Suprapubic skin (tissue), 4 donors: ENCODE measurements around the gene ELF1. TPM values are rescaled to one million over a fixed set of nuclear protein-coding genes. Genes with fewer than 3 reads are reported as not detected.
"Not testable (repeated sequence)": the region's sequence is repeated elsewhere in the genome, so short reads cannot be mapped to it uniquely, and the experiment has no call there.

ENCODE experiments used
- DNase-seq, 2 donors: peaks; one replicate each; pipeline ENCODE4 v3.0.0-alpha.2; 2019; ENCODE audit warnings: low spot score in 2 of 2
- H3K27ac ChIP-seq: fragments of 200-600 bp; sonication (generic); one replicate; pipeline ENCODE4 v1.5.1; 2019
- H3K27me3 ChIP-seq: fragments of 200-600 bp; sonication (generic); one replicate; pipeline ENCODE4 v1.5.1; 2019
- H3K36me3 ChIP-seq: fragments of 200-600 bp; sonication (generic); one replicate; pipeline ENCODE4 v1.5.1; 2019
- H3K4me1 ChIP-seq: fragments of 200-600 bp; sonication (generic); one replicate; pipeline ENCODE4 v1.5.1; 2019
- H3K4me3 ChIP-seq: fragments of 200-600 bp; sonication (generic); one replicate; pipeline ENCODE4 v1.5.1; 2019; ENCODE audit warnings: mild to moderate bottlenecking
- H3K9me3 ChIP-seq: fragments of 200-600 bp; sonication (generic); one replicate; pipeline ENCODE4 v1.5.1; 2019
- EP300 ChIP-seq: sonication (generic); formaldehyde crosslinking; IDR thresholded peaks from one replicate; pipeline ENCODE4 v1.6.1; 2017; ENCODE audit warnings: antibody characterized with exemption
- POLR2A ChIP-seq, 2 donors: fragments of 450-650 bp; IDR thresholded peaks; one replicate each; pipeline ENCODE4 v1.6.1; 2017; ENCODE audit warnings: antibody characterized with exemption in 2 of 2, mild to moderate bottlenecking in 2 of 2, moderate library complexity in 2 of 2
- POLR2AphosphoS5 ChIP-seq, 3 donors: sonication (generic); formaldehyde crosslinking; IDR thresholded peaks; one replicate each; pipeline ENCODE4 v1.6.1; 2017; ENCODE audit warnings: antibody characterized with exemption in 3 of 3
- WGBS: methylation state at CpG from one replicate; pipeline ENCODE4 v1.1.5; 2018; 5-methylcytosine and 5-hydroxymethylcytosine counted together
- total RNA-seq, 4 donors: library from RNA; depleted of rRNA; stranded (reverse); fragments of >200 nt; gene quantifications; one replicate each; pipeline ENCODE4 v1.1.0, GENCODE V29; 2016
- TF ChIP-seq, protein P1 (sequence below), 2 donors: fragments of 200-600 bp in 1 of 2; fragments of 450-650 bp in 1 of 2; sonication (generic) in 1 of 2; IDR thresholded peaks; one replicate each; pipeline ENCODE4 v1.5.1; 2016 to 2019; ENCODE audit warnings: antibody characterized with exemption in 2 of 2, mild to moderate bottlenecking in 1 of 2, moderate library complexity in 1 of 2

ELF1 gene
- total RNA-seq, 4 donors from 2014 or later, result 81.7 to 123 (median 111) TPM

DNA sequence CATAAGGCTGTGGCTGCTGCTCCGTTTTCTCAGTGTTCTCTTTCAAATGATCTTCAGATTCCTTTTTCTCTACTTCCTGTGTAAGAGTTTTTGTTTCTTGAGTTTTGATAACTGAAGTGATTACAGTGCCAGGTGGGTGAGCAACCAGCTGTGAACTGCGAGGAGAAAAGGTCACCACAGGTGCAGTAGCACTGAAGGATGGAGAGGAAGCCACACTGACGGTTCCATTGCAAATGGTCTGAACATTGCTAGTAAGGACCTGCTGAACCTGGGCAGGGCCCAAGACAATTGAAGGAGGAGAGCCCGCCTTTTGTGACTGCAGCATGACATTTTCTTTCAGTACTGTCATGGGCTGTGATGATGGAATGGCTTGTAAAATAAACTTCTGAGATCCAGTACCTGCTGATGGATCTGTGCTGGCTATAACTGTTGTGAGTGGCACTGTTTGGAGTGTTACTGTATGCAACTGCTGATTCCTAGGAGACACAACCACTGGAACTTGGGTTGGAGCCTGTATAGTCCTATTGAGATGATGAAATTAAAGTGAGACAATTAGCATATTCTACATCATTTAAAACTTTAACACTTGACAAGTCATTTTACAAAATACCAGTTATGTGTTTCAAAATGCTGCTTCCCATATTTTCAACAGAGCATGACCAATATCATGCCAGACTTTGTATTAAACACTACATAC lies 85.5 kb downstream of the ELF1 start:
- H3K9me3 ChIP-seq, result no peaks in the 10 kb centered on the region
- H3K36me3 ChIP-seq, result peaks cover 52% of the 10 kb centered on the region
- no peak for DNase-seq
- H3K27ac ChIP-seq, result no peak overlapping the region
- no peak overlapping the region for H3K4me3 ChIP-seq
- TF ChIP-seq POLR2AphosphoS5 (IDR thresholded peaks at IDR 0.05) (no peak), POLR2A (IDR thresholded peaks at IDR 0.05) (no peak), EP300 (no peak)
- TF ChIP-seq, protein P1, sequence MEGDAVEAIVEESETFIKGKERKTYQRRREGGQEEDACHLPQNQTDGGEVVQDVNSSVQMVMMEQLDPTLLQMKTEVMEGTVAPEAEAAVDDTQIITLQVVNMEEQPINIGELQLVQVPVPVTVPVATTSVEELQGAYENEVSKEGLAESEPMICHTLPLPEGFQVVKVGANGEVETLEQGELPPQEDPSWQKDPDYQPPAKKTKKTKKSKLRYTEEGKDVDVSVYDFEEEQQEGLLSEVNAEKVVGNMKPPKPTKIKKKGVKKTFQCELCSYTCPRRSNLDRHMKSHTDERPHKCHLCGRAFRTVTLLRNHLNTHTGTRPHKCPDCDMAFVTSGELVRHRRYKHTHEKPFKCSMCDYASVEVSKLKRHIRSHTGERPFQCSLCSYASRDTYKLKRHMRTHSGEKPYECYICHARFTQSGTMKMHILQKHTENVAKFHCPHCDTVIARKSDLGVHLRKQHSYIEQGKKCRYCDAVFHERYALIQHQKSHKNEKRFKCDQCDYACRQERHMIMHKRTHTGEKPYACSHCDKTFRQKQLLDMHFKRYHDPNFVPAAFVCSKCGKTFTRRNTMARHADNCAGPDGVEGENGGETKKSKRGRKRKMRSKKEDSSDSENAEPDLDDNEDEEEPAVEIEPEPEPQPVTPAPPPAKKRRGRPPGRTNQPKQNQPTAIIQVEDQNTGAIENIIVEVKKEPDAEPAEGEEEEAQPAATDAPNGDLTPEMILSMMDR (IDR thresholded peaks at IDR 0.05), result no peak
- WGBS, result 83% methylated on average over 4 of the region's 4 CpGs
- no peaks in the 10 kb centered on the region for H3K27me3 ChIP-seq
- no peaks in the 10 kb centered on the region for H3K4me1 ChIP-seq

GRCh38 chr13:40932252-40932651 lies 86.9 kb downstream of the ELF1 start:
- 94% methylated on average over 2 of the region's 2 CpGs for WGBS
- DNase-seq, result no peak
- no peaks in the 10 kb centered on the region for H3K27me3 ChIP-seq
- no peak overlapping the region for H3K4me3 ChIP-seq
- no peaks in the 10 kb centered on the region for H3K4me1 ChIP-seq
- TF ChIP-seq, protein P1 (IDR thresholded peaks at IDR 0.05), result no peak
- no peak for TF ChIP-seq POLR2AphosphoS5 (IDR thresholded peaks at IDR 0.05)
- TF ChIP-seq EP300, result no peak
- no peak for TF ChIP-seq POLR2A (IDR thresholded peaks at IDR 0.05)
- no peaks in the 10 kb centered on the region for H3K9me3 ChIP-seq
- H3K36me3 ChIP-seq, result peaks cover 41% of the 10 kb centered on the region
- H3K27ac ChIP-seq, result no peak overlapping the region

DNA sequence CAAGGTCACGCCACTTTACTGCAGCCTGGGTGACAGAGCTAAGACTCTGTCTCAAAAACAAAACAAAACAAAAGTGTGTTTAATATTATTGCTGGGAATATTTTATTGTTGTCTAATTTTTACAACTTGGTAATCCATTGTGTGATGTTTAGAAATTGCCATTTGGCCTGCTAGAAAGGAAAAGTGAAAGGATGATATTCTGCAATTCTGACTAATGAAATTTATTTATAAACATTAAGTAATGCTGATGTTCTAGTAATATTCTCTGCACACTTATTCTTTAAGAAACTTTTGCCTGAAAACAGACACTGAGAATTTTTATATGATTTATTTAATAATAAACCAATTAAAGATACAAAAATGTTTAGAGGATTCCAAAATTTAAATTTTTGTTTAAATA lies 87.4 kb downstream of the ELF1 start:
- H3K4me3 ChIP-seq, result no peak overlapping the region
- H3K4me1 ChIP-seq, result no peaks in the 10 kb centered on the region
- TF ChIP-seq POLR2AphosphoS5 (IDR thresholded peaks at IDR 0.05) (no peak), POLR2A (IDR thresholded peaks at IDR 0.05) (no peak), EP300 (no peak)
- TF ChIP-seq, protein P1 (IDR thresholded peaks at IDR 0.05), result no peak
- H3K27me3 ChIP-seq, result no peaks in the 10 kb centered on the region
- H3K27ac ChIP-seq, result no peak overlapping the region
- DNase-seq, result no peak
- 92% methylated on average over 1 of the region's 1 CpG for WGBS
- H3K9me3 ChIP-seq, result no peaks in the 10 kb centered on the region
- H3K36me3 ChIP-seq, result peaks cover 41% of the 10 kb centered on the region

DNA sequence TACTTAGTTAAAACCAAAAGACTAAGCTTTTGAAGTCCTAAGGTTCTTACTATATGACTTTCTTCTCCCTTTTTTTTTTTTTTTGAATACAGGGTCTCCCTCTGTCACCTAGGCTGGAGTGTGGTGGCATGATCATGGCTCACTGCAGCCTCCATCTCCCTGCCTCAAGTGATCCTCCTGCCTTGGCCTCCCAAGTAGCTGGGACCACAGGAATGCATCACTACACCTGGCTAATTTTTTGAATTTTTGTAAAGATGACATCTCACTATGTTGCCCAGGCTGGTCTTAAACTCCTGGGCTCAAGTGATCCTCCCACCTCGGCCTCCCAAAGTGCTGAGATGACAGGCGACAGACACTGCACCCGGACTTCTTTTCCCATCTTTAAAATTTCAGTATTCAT lies 89.2 kb downstream of the ELF1 start:
- H3K4me3 ChIP-seq, DNase-seq, H3K27me3 ChIP-seq, H3K4me1 ChIP-seq, H3K9me3 ChIP-seq, H3K27ac ChIP-seq: not testable (repeated sequence)
- 99% methylated on average over 3 of the region's 3 CpGs for WGBS
- peaks cover 35% of the 10 kb centered on the region for H3K36me3 ChIP-seq

GRCh38 chr13:40928980-40929379 lies 90.1 kb downstream of the ELF1 start:
- no peak for DNase-seq
- Histone ChIP-seq H3K27me3 (no peaks in the 10 kb centered on the region), H3K4me3 (no peak overlapping the region), H3K4me1 (no peaks in the 10 kb centered on the region), H3K27ac (no peak overlapping the region), H3K36me3 (peaks cover 33% of the 10 kb centered on the region), H3K9me3 (no peaks in the 10 kb centered on the region)
- WGBS, result 79% methylated on average over 3 of the region's 3 CpGs
- TF ChIP-seq, protein P1 (IDR thresholded peaks at IDR 0.05), result no peak
- no peak for TF ChIP-seq POLR2A (IDR thresholded peaks at IDR 0.05)

DNA sequence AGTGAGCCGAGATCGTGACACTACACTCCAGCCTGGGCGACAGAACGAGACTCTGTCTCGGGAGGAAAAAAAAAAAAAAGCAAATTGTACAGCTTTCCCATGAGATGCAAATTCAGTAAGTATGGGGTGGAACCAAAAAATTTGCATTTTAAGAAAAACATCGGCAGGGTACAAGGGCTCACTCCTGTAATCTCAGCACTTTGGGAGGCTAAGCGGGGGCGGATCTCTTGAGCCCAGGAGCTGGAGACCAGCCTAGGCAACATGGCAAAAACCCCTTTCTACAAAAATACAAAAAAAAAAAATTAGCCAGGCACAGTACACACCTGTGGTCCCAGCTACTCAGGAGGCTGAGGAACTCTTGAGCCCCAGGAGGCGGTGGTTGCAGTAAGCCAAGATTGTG lies 91.2 kb downstream of the ELF1 start:
- no peaks in the 10 kb centered on the region for H3K27me3 ChIP-seq
- H3K4me1 ChIP-seq, result no peaks in the 10 kb centered on the region
- no peak overlapping the region for H3K27ac ChIP-seq
- DNase-seq, result no peak
- H3K9me3 ChIP-seq, result no peaks in the 10 kb centered on the region
- WGBS, result 93% methylated on average over 9 of the region's 9 CpGs
- no peak overlapping the region for H3K4me3 ChIP-seq
- peaks cover 24% of the 10 kb centered on the region for H3K36me3 ChIP-seq
- TF ChIP-seq, protein P1 (IDR thresholded peaks at IDR 0.05), result no peak
- TF ChIP-seq POLR2AphosphoS5 (IDR thresholded peaks at IDR 0.05) (no peak), POLR2A (IDR thresholded peaks at IDR 0.05) (no peak), EP300 (no peak)
